GM19328 (cell line): ENCODE measurements around the gene ASAP2.

ENCODE experiments used
- ATAC-seq: cut with Tn5 transposase; IDR thresholded peaks from one replicate; pipeline ENCODE4 v1.9.1; 2021; ENCODE audit warnings: mild to moderate bottlenecking, moderate library complexity; ENCODE audit not compliant: unreplicated experiment

Gene ASAP2

DNA sequence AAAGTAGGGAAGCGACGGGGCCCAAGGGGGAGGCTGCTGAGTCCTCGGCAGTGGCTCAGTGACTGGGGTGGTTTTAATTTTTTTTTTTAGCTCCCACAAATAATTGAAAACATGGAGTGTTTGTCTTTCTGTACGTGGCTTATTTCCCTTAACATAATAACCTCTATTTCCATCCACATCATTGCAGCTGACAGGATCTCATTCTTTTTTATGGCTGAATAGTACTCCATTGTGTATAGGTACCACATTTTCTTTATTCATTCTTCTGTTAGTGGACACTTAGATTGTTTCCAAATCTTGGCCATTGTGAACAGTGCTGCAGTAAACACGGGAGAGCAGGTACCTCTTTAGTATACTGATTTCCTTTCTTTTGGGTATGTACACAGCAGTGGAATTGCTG lies 65.1 kb downstream of the ASAP2 start:
- no peak for ATAC-seq

DNA sequence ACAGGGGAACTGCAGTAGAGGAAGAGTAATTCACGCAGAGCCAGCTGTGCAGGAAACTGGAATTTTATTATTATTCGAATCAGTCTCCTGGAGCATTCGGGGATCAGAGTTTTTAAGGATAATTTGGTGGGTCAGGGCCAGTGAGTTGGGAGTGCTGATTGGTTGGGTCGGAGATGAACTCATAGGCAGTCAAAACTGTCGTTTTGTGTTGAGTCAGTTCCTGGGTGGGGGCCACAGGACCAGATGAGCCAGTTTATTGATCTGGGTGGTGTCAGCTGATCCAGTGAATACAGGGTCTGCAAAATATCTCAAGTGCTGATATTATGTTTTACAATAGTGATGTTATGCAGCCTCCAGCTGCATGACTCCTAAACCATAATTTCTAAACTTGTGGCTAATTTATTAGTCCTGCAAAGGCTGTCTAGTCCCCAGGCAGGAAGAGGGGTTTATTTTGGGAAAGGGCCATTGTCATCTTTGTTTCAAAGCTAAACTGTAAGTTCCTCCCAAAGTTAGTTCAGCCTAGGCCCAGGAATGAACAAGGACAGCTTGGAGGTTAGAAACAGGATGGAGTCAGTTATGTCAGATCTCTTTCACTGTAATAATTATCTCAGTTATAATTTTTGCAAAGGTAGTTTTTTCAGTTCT lies 67.0 kb downstream of the ASAP2 start:
- no peak for ATAC-seq

DNA sequence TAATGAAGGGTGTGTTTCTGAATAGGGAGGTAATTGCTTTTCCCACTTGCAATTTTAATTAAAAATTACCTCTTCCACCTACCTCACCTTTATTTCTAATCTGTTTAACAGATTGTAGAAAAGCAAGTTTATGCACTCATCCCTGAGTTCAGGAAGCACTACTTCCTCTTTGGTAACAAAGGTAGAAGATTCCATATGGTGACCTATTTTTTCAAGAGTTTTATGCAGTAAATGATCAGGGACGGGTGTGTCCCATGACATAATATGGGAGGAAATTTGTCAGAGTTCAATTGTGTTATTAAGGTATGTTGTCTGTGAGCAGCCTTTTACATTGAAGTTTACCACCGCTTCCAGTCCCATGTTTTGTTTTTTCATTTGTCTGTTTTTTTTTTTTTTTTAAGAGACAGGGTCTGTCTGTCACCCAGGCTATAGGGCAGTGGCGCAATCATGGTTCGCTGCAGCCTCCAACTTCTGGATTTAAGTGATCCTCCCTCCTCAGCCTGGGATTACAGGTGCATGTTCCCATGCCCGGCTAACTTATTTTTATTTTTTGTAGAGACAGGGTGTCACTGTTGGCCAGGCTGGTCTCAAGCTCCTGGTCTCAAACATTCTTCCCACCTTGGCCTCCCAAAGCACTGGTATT lies 68.2 kb downstream of the ASAP2 start:
- no peak for ATAC-seq

DNA sequence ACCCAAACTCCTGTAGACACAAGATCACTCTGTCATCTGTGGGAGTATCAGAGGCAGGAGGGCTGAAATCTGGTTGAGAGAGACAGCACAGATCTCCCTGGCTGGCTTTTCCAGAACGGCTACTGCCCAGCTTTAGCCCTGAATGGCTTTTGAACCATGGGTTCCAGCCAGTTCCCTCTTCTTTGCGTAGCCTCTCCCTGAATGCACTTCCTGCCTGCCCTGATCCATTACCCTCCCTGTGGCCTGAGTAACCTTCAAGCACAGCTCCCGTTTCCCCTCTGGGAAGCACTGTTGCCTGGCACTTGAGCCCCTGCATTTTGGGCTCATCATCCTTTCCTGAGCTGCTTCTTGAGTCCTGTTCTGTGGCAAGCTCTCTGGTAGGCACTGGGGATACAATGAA lies 68.8 kb downstream of the ASAP2 start:
- ATAC-seq: no peak

DNA sequence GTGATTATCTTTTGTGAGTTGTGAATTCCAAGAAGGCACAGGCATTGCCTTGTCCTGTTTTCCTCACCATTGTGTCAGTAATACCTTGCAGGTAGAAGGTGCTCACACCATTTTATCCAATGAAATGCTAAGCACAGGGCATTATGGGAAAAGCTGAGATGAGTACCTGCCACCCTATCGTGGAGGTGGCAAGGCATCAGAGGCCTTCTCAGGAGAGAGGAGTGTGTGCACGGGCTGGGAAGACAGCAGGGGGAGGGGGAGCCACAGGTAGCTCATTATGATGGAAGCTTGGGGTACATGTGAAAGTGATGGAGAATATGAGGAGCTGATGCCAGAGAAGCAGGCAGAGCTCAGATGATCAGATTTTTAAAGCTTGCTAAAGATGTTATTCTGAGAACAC lies 69.5 kb downstream of the ASAP2 start:
- ATAC-seq: no peak

DNA sequence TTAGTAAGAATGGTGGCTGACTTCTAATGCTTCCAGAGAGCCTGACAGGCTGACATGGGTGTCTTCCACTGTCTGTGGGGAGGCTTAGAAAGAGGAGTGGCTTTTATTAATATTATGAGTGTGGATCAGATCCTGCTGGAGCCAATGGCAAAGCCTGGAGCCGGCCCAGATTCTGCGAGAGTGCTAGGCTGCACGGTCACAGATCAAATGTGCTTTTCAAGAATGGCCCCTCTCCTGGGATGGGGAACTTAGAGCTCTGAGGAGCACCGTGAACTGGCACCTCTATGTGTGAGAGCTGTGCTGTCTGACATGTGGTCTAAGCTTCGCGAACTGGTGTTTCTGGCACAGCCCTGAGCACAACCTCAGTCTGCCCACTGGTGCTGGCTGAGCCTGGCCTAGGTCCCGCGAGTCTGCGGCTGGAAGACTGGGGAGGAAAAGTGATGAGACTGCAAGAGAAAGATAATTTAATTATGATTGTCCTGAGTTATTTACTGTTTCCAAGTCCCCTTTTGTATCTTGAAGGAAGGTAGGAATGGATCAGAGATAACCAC lies 70.4 kb downstream of the ASAP2 start:
- ATAC-seq: no peak

DNA sequence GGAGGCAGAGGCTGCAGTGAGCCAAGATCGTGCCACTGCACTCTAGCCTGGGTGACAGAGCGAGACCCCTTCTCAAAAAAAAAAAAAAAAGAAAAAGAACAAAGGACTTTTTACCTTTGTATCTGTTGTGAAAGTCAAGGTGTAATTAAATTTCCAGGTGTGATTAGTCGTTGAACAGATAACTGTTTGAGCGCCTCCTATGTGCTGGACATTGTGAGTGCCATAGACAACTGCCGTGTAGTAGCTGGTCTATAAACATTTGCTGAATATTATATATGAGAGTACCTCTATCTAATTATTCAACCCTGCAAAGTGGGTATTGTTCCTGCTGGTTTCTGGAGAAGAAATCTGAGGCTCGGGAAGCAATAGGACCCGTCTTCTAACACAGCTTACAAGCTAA lies 71.8 kb downstream of the ASAP2 start:
- no peak for ATAC-seq

DNA sequence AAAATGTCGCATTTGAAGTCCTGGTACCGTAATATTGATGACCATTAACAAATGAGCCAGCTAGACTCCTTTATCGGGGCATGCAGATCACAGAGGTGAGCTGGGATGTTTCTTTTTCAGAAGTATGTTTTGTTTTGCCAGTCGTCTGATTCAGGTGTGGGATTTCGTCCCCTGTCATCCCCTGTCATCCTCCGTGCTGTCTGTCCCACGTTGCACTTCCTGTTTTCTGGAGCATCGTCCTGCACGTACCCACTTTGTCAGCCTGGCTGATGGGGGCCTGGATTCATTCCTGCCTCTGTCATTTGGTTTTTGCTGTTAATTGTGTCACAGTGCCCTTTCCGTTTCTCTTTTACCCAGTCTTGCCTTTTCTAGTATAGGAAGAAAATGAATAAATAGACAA lies 72.8 kb downstream of the ASAP2 start:
- ATAC-seq: no peak

DNA sequence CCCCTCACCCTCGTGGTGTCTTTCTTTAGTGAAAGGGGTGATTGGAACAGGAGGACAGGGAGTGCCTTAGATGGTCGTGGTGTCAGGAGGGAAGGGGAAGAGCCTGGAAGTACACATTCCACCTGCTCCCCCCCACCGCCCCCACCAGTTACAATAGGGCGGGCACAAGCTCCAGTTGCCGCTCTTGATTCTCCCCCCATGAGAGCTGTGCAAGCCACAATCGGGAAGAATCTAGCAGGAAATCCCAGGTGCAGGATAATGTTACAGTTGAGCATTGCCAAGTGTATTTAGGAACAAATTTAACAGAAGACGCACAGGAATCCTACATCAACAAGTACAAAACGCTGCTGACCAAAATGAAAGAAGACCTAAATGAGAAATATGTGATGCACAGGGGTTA lies 73.6 kb downstream of the ASAP2 start:
- no peak for ATAC-seq

DNA sequence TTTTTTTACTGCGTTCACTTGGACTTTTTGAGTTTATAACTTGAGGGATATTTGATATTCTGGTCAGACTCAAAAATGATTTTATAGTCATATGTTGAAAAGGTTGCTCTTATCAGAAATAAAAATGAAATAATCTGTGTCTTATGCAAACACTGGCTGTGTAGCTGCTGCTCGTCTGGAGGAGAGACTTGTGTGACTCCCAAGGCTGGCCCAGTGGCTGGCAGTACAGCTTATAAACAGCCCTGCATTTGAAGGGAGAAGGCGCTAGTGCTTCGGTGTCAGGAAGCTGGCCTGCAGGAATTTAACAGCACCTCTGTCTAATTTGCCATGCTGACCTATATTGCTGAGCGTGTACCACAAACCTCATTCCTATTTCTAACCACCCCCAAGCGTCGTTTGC lies 74.5 kb downstream of the ASAP2 start:
- ATAC-seq: no peak

DNA sequence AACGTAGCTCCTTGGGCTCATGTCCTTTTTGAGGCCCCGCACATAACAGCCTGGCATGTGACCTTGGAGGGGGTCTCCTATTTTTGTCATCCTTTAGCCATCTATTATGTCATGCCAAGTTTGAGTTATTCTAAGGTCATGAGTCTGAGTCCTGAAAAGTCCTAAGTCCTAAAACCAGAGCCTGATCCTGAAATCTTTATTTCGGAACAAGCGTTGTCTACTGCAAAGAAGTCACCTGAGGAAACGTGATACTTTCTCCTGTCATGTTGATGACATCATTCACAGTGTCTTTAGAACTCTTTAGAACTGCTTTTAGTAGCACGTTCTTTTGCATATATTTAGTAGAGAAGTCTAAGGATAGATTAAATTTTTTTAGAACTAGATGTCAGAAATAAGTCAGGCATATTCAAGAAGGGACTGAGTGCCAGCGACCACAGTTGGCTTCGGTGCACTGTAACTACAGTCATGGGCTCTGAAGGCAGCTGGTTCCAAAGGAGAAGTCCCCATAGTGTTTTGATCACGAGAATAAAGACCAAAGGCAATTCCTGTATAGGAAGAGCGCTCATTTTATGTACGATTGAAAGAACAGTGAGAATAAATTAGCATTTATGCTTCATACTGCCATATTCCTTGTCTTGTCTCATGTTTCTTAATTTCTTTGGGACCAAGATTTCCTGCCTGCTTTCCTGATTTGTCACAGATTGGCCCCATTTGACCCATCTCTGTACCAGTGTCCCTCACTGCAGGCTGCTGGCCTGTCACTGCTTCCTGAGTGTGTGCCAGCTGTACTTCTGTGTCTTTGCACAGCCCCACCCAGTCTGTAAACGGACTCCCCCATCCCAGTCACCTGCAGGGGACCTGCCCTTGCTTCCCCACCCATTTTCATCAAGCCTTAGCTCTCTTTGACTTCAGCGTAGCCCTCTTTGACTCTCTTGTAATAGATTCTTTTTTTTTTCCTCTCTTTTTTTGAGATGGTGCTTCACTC lies 75.8 kb downstream of the ASAP2 start:
- ATAC-seq: no peak

DNA sequence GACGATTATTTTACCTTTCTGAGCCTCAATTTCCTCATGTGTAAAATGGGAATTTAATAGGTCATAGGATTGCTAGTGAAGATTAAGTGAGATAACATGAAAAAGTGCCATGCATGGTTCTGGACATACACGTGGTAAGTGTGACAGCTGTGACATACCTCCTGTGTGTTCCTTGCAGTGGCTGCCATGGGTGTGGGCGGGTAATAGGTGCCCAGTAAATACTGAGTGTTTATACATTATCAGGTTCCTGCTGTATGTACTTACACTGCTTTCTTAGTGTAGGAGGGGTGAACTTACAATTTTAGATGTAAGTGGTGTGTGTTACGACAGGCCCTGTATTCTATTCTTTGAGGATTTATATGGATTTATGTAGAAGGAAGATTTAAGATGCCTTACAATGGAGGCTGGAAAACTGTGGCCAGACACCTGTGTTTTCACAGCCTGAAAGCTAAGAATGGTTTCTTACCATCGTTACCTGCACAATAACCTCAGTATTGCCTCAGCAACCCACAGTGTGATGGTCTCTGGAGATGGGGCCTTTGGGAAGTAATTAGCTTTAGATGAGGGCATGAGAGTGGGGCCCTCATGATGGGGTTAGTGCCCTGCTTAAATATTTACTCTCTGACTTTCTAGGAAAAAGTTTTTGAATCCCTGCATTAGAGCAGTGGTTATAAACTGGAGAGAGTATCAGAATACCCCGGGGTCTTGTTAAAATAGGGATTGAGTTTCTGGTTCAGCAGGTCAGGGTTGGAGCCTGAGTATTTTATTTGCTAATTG lies 78.1 kb downstream of the ASAP2 start:
- ATAC-seq: no peak

DNA sequence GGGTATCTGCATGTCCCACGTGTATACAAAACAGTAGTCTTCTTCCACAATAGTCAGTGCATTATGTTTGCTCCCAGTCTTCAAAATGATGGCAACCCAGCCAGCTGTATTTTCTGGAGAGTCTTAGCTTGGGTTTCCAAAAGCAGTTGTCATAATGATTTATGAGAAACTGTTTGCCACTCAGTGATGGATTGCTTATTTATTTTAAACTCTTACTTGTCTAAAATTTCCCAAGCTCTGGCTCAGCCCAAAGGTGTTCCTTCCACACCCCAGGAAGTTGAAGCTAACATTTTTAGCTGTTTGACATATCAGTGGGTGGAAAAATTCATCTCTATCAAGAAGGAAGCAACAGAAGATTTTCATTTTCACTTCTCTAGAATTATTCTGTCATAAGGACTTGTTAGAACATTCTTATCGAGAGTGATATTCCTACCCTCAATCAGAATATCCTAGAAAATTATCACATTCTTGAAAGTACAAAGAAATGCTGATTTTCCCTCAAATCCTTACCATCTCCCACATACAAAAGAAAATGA lies 78.8 kb downstream of the ASAP2 start:
- ATAC-seq: no peak

DNA sequence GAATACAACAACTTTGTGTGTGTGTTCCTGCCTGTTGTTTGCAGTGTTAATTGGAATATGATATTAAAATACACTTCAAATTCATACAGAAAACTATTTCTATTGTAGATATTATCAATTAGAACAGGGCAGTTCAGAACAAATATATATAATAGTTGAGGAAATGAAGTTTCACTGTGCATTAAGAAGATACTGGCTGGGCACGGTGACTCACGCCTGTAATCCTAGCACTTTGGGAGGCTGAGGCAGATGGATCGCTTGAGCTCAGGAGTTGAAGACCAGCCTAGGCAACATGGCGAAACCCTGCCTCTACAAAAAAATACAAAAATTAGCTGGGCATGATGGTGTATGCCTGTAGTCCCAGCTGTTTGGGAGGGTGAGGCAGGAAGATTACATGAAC lies 79.3 kb downstream of the ASAP2 start:
- no peak for ATAC-seq

DNA sequence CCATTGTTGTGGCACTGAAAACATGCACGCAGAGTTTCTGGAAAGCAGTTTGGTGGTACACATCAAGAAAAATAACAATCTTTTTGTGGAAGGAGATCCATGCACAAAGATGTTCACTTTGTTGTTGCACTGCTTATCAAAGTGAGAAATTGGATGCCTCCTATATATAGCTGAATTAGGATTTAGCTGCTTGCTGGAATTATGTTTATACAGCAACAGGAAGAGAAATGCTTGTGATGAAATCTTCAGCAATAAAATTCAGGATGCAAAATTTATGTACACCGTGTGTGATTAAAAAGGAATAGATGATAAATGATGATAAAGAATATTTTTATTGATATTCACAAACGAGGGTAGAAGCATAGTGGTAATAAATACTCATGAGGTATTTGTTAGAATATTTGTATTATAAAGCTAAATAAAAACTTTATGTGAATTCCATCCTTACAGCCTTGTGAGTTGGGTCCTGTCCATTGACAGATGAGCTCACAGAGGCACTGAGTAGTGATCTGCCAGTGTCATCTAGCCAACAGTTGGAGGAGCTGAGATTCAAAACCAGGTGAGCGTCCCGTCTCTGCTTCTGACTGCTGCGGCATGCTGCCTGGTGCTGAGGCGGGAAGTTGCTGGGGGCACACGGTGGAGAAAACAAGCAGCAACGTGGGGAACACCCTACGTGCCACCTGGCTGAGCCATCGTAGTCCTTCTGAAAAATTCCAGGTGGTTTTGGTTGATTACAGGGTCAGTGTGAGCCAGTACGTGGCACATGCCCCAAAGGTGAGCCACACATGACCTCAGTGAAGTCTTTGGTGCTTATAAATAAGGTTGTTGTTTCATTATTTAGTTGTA lies 80.2 kb downstream of the ASAP2 start:
- no peak for ATAC-seq

DNA sequence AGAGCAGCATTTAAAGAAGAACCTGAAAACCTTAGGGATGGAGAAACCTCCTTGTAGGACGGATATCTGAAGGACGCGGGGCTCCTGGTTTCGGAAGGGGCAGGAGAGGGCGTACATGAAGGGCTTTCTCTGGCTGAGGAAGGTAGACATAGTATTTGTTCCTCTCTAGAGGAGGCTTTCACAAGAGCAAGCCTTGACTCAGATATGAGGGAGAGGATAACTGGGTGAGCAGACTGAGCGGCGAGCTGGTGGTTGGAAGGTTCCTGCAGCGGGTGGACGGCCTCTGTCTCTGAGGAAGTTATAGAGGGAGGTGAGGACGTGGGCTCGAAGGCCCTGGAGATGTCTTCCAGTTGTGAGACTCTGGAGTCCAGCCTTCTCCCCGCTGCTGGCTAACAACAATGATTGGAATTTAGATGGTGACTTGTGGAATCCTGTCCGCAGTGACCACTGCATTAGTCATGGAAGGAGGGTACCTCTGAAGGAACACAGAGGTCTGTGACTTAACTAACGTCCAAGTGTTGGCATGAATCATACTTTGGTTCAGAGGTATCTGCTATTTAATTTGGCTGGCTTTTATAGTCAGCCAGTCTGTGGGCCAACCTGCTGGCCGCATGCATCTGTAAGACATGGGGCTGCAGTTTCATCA lies 80.9 kb downstream of the ASAP2 start:
- no peak for ATAC-seq

DNA sequence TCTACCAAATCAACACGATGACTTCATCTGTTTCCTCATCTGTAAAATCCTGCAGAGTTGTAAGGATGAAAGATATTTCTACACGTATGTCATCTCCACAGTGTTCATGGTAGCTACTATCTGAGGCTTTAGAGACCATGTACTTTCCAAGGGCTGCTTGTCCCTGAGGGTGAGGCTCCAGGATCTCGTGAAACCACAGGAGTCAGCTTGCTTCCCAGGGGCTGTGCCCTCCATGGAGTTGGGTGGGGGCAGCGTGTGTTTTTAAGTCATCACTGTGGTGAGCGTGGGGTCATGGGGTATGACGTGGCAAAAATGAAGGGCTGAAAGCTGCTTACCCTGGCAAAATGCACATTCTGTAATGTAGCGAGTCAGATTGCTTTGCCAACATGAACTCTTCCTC lies 81.6 kb downstream of the ASAP2 start:
- no peak for ATAC-seq

DNA sequence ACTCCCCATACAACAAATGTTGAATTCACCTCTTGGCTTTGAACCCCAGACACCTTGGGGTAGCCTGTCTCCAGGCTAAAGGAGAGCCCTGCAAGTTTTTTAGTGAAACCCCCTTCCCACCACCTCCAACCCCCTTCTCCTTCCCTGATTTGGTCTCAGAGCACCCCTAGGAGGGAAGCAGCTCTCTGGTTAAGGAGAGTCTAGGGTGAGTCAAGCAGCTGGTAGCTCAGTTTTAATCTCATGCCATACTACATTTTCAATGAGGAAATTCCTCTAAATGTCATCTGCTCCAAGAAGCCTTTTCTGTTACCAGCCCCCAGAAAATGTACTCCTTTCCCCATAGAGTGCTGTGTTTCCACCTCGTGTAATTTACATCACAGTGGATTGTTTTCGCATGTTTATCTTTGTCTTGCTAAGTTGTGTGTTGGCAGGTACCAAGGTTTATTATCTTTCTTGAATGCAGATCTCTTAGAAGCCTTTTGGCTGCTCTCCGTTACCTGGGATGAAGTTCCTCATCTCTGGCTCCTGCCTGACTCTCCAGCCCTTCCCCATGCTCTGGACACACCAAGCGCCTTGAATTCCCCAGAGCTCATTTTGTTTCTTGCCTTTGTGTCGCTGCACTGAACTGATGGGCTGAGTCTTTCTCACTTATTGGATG lies 82.2 kb downstream of the ASAP2 start:
- no peak for ATAC-seq

DNA sequence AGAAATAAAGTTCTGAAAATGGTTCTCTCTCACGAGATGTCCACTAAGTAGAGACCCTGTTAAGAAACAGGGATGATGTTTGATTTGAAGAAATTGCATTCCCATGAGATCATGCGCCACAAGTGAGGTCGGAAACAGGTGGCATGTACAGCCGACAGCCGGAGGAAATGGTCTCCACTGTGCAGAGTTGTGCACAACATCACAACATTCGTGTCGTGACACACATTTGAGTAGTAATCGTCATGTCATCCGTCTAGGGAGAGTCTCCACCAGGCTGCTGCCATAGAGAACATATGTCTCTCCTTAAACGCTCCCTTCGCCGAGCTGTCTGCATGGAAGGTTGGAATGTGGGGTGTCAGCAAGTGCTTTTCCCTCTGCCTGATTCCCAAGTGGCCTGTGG lies 84.7 kb downstream of the ASAP2 start:
- ATAC-seq: no peak
